Measurements from ENCODE around the gene DCTN4.

DNA sequence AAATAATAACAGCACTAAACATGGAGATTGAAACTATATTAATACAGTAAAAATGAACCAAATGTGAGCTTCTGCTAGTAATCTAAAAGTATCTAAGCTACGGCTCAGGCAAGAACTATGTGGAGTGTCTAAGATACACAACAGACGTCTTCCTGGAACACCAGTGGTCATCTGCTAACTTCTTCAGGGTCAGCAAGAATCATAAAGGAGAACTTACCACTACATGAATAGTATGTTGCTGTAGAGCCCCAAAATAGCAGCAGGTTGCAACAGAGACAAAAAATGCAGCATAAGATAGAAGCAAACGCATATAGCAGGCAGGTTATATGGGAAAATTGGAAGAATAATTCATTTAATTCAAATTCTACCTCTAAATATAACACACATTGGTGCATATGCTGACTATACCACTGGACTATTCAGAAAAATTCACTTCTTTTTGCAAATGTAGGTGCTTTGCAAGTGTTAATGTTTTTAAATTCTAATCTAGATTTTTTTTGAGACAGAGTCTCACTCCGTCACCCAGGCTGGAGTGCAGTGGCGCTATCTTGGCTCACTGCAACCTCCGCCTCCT, 27.1 kb downstream of the DCTN4 start:
- TF ChIP-seq, protein P1, sequence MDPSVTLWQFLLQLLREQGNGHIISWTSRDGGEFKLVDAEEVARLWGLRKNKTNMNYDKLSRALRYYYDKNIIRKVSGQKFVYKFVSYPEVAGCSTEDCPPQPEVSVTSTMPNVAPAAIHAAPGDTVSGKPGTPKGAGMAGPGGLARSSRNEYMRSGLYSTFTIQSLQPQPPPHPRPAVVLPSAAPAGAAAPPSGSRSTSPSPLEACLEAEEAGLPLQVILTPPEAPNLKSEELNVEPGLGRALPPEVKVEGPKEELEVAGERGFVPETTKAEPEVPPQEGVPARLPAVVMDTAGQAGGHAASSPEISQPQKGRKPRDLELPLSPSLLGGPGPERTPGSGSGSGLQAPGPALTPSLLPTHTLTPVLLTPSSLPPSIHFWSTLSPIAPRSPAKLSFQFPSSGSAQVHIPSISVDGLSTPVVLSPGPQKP (IDR thresholded peaks at IDR 0.05; ENCODE audit: low read depth, low read length) = no peak
- TF ChIP-seq POLR2A (IDR thresholded peaks at IDR 0.05; ENCODE audit: low read length) (no peak), SMC3 (IDR thresholded peaks at IDR 0.05) (no peak)
- TF ChIP-seq, protein P2, sequence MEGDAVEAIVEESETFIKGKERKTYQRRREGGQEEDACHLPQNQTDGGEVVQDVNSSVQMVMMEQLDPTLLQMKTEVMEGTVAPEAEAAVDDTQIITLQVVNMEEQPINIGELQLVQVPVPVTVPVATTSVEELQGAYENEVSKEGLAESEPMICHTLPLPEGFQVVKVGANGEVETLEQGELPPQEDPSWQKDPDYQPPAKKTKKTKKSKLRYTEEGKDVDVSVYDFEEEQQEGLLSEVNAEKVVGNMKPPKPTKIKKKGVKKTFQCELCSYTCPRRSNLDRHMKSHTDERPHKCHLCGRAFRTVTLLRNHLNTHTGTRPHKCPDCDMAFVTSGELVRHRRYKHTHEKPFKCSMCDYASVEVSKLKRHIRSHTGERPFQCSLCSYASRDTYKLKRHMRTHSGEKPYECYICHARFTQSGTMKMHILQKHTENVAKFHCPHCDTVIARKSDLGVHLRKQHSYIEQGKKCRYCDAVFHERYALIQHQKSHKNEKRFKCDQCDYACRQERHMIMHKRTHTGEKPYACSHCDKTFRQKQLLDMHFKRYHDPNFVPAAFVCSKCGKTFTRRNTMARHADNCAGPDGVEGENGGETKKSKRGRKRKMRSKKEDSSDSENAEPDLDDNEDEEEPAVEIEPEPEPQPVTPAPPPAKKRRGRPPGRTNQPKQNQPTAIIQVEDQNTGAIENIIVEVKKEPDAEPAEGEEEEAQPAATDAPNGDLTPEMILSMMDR (IDR thresholded peaks at IDR 0.05) = no peak
